ENCODE data around the gene TXNRD2.
"Not testable (repeated sequence)": the region's sequence is repeated elsewhere in the genome, so short reads cannot be mapped to it uniquely, and the experiment has no call there.

TXNRD2 gene

GRCh38 chr22:19884954-19885751 lies 56.5 kb downstream of the TXNRD2 start:
- H3K27me3 ChIP-seq (ENCODE audit: insufficient read depth, poor library complexity, severe bottlenecking): no peaks in the 10 kb centered on the region
- peak overlapping the region; percentile 96 for H3K27ac ChIP-seq (ENCODE audit: poor library complexity, severe bottlenecking)
- no peak for TF ChIP-seq CTCF (IDR thresholded peaks at IDR 0.05; ENCODE audit: poor library complexity, severe bottlenecking)
- DNase-seq (ENCODE audit: low spot score): peak; percentile 52
- no peaks in the 10 kb centered on the region for H3K36me3 ChIP-seq (ENCODE audit: low read depth)
- ATAC-seq (ENCODE audit: low read depth): no peak
- no peak overlapping the region for H3K4me3 ChIP-seq (ENCODE audit: severe bottlenecking)
- peaks cover 32% of the 10 kb centered on the region for H3K4me1 ChIP-seq (ENCODE audit: insufficient read depth, poor library complexity, severe bottlenecking)
- no peaks in the 10 kb centered on the region for H3K9me3 ChIP-seq (ENCODE audit: severe bottlenecking)

- TF ChIP-seq CTCF (IDR thresholded peaks at IDR 0.05; ENCODE audit: poor library complexity, severe bottlenecking): no peak
- DNase-seq (ENCODE audit: low spot score): peak; percentile 34
- Histone ChIP-seq H3K4me3 (ENCODE audit: severe bottlenecking) (no peak overlapping the region), H3K27ac (ENCODE audit: poor library complexity, severe bottlenecking) (no peak overlapping the region), H3K36me3 (ENCODE audit: low read depth) (no peaks in the 10 kb centered on the region), H3K9me3 (ENCODE audit: severe bottlenecking) (no peaks in the 10 kb centered on the region), H3K27me3 (ENCODE audit: insufficient read depth, poor library complexity, severe bottlenecking) (no peaks in the 10 kb centered on the region), H3K4me1 (ENCODE audit: insufficient read depth, poor library complexity, severe bottlenecking) (peaks cover 35% of the 10 kb centered on the region)
- no peak for ATAC-seq (ENCODE audit: low read depth)
Observed at GRCh38 chr22:19884161-19884953, 57.3 kb downstream of the TXNRD2 start.

GRCh38 chr22:19883446-19883845 lies 58.2 kb downstream of the TXNRD2 start:
- H3K36me3 ChIP-seq (ENCODE audit: low read depth); H3K27me3 ChIP-seq (ENCODE audit: insufficient read depth, poor library complexity, severe bottlenecking); ATAC-seq (ENCODE audit: low read depth); H3K9me3 ChIP-seq (ENCODE audit: severe bottlenecking); H3K4me3 ChIP-seq (ENCODE audit: severe bottlenecking): not testable (repeated sequence)
- Histone ChIP-seq H3K27ac (ENCODE audit: poor library complexity, severe bottlenecking) (peak overlapping the region; percentile 98), H3K4me1 (ENCODE audit: insufficient read depth, poor library complexity, severe bottlenecking) (peaks cover 41% of the 10 kb centered on the region)
- peak; percentile 26 for DNase-seq (ENCODE audit: low spot score)

- no peak overlapping the region for H3K4me3 ChIP-seq (ENCODE audit: severe bottlenecking)
- ATAC-seq (ENCODE audit: low read depth) (no peak), DNase-seq (ENCODE audit: low spot score) (peak; percentile 57)
- no peaks in the 10 kb centered on the region for H3K36me3 ChIP-seq (ENCODE audit: low read depth)
- H3K4me1 ChIP-seq (ENCODE audit: insufficient read depth, poor library complexity, severe bottlenecking): peaks cover 41% of the 10 kb centered on the region
- no peaks in the 10 kb centered on the region for H3K27me3 ChIP-seq (ENCODE audit: insufficient read depth, poor library complexity, severe bottlenecking)
- H3K9me3 ChIP-seq (ENCODE audit: severe bottlenecking): no peaks in the 10 kb centered on the region
- TF ChIP-seq CTCF (IDR thresholded peaks at IDR 0.05; ENCODE audit: poor library complexity, severe bottlenecking): no peak
- peak overlapping the region; percentile 98 for H3K27ac ChIP-seq (ENCODE audit: poor library complexity, severe bottlenecking)
Observed at GRCh38 chr22:19882446-19883381, 58.9 kb downstream of the TXNRD2 start.
